Heart left ventricle (tissue), 16 donors: ENCODE data around the gene ADAM22. TPM values are rescaled to one million over a fixed set of nuclear protein-coding genes. Genes with fewer than 3 reads are reported as not detected.
A peak's percentile ranks its signal among the peaks of the same experiment; 100 is the strongest.

Experiments
- ATAC-seq, 4 donors: fragments of 200-7000 bp; cut with Tn5 transposase; one replicate each; pipeline ENCODE4 v1.9.1; 2020 to 2022; ENCODE audit warnings: moderate library complexity in 4 of 4, mild to moderate bottlenecking in 3 of 4, moderate number of reproducible peaks in 1 of 4
- DNase-seq, 5 donors: peaks; one replicate each; pipeline ENCODE4 v3.0.0-alpha.2; 2020
- H3K27ac ChIP-seq, 12 donors: fragments of 200-600 bp; sonication (generic) in 4 of 12; one replicate each; pipeline versions ENCODE4 v1.5.0 to v1.8.0; 2016 to 2022; ENCODE audit warnings: mild to moderate bottlenecking in 2 of 12
- H3K27me3 ChIP-seq, 9 donors: fragments of 200-600 bp; sonication (generic) in 2 of 9; one replicate each; pipeline versions ENCODE4 v1.5.1 to v1.8.0; 2016 to 2022; ENCODE audit warnings: mild to moderate bottlenecking in 3 of 9
- H3K36me3 ChIP-seq, 9 donors: fragments of 200-600 bp; sonication (generic) in 2 of 9; one replicate each; pipeline versions ENCODE4 v1.5.0 to v1.8.0; 2018 to 2022; ENCODE audit warnings: mild to moderate bottlenecking in 2 of 9
- H3K4me1 ChIP-seq, 12 donors: fragments of 200-600 bp; sonication (generic) in 4 of 12; one replicate each; pipeline versions ENCODE4 v1.5.0 to v1.8.0; 2016 to 2022; ENCODE audit warnings: mild to moderate bottlenecking in 3 of 12
- H3K4me3 ChIP-seq, 12 donors: fragments of 200-600 bp; sonication (generic) in 4 of 12; one replicate each; pipeline versions ENCODE4 v1.5.0 to v1.8.0; 2017 to 2022; ENCODE audit warnings: mild to moderate bottlenecking in 9 of 12, moderate library complexity in 4 of 12
- H3K9me3 ChIP-seq, 12 donors: fragments of 200-600 bp; sonication (generic) in 4 of 12; one replicate each; pipeline versions ENCODE4 v1.5.0 to v1.8.0; 2016 to 2022; ENCODE audit warnings: mild to moderate bottlenecking in 1 of 12
- POLR2A ChIP-seq, 2 donors: fragments of 450-650 bp; IDR thresholded peaks; one replicate each; pipeline ENCODE4 v1.6.1; 2017; ENCODE audit warnings: antibody characterized with exemption in 2 of 2, mild to moderate bottlenecking in 2 of 2, moderate library complexity in 2 of 2
- WGBS, 4 donors: extraction: QIAGEN DNeasy Blood & Tissue Kit in 2 of 4; methylation state at CpG; one replicate each; pipeline versions ENCODE4 v1.1.5 to v1.1.7; 2013 to 2018; 5-methylcytosine and 5-hydroxymethylcytosine counted together
- intact Hi-C, 10 donors: fragments of 100-400 bp; cut with DNase I; formaldehyde crosslinking; loops; one replicate each; pipeline versions ENCODE4 v1.11.1 to v1.14.2; 2022
- polyA plus RNA-seq, 2 donors: library from polyadenylated mRNA; stranded (reverse); fragments of 200-250 nt; gene quantifications; one replicate each; pipeline ENCODE4 v1.2.3, GENCODE V29; 2013
- total RNA-seq, 9 donors: library from RNA; depleted of rRNA in 2 of 9; stranded (reverse); fragments of >200 nt in 2 of 9; fragmentation: NEBNext Ultra II Directional in 3 of 9; extraction: Animal tissue kit (Norgen Biotek cat#: 25700) in 3 of 9; gene quantifications; one replicate each; pipeline versions ENCODE4 v1.1.0 to v1.2.4, GENCODE V29; 2016 to 2023
- TF ChIP-seq, protein P1 (sequence below), 12 donors: fragments of 200-600 bp; sonication (generic) in 4 of 12; IDR thresholded peaks; one replicate each; pipeline versions ENCODE4 v1.5.0 to v1.8.0; 2018 to 2022; ENCODE audit warnings: antibody characterized with exemption in 12 of 12, mild to moderate bottlenecking in 5 of 12
- donor health status: ischemic (EF 13 %, LVEDD 7.1; RV severe dilation, severe dysfunction).
- donor health status: healthy with polysubstance abuse.
- donor health status: DM: no; HTN: yes; CAD: no.
- donor health status: DM: no; HTN: no; CAD: no.
- donor health status: ischemic (EF 25% LVEDD 6.9; RV normal size, moderate dysfunction).
- donor health status: ischemic (EF 25% LVEDD 5.7; RV mildly dilated, moderate dysfunction).
- donor health status: healthy.
- donor health status: DM: yes; HTN: yes; CAD: no.
- donor health status: ischemic (EF 35%, LVEDD 5.7; RV mildly dilated, moderate dysfunction).
- donor health status: nonischemic (EF 11% LVEDD 7.7; RV severe dilation, severe dysfunction).
- donor health status: DM: yes; HTN: yes; CAD: no.
- donor health status: PGD.
- donor health status: ischemic (EF 29% LVEDD 5.4; RV normal size, mild dysfunction).
- donor health status: nonischemic (EF 23%, LVEDD 6.1; RV moderate dilation, normal function).

The ADAM22 gene
- total and polyA plus RNA-seq, 11 donors = 0.27 to 3.4 (median 1.1) TPM

DNA sequence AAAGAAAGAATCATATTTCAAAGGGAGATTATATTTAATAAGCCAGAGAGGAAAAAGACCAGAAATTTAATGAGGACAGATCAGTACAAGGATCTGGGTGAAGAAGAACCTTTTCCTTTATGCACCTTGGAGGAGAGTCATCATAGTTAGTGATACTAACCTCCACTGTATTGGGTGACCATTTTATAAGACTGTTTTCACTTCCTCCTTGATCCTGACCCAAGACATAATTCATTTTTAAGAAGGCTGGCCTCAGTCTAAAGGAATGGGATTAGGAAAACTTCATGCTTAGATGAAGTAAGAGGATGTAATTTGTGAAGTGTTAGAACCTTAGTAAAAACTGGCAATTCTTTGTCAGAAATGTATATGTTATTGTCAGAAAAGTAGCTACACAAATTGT, 68.6 kb downstream of the ADAM22 start:
- intact Hi-C loops = no loop called here

DNA sequence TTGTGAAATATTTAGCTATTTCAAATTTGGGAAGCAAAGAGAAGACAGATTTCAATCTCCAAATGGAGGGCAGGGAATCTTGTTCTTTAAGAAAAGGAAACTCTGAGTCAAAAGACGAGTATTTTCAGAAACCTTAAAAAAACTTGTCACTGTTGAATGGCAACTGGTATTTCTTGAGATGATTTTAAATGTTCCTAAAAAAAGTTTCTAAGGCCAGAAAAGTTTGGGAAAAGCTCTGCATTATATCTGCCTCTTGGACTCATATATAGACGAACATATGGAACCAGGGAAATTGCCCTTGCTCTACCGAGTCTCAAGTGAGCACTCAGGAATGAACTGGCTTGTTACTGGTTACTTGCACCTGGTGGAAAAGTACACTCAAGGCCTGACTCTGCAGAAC, 69.5 kb downstream of the ADAM22 start:
- no peak for DNase-seq
- Histone ChIP-seq H3K36me3 (no peaks in the 10 kb centered on the region), H3K9me3 (no peaks in the 10 kb centered on the region), H3K4me1 (peaks cover 0 to 7% (median 0%) of the 10 kb centered on the region in 12 donors), H3K27ac (peak overlapping the region in 1 of 12 donors; percentile 14), H3K27me3 (no peaks in the 10 kb centered on the region), H3K4me3 (no peak overlapping the region)
- 81 to 90% (median 85%) methylated on average over 3 of the region's 3 CpGs for WGBS, 4 donors
- intact Hi-C loops = no loop called here
- TF ChIP-seq, protein P1, sequence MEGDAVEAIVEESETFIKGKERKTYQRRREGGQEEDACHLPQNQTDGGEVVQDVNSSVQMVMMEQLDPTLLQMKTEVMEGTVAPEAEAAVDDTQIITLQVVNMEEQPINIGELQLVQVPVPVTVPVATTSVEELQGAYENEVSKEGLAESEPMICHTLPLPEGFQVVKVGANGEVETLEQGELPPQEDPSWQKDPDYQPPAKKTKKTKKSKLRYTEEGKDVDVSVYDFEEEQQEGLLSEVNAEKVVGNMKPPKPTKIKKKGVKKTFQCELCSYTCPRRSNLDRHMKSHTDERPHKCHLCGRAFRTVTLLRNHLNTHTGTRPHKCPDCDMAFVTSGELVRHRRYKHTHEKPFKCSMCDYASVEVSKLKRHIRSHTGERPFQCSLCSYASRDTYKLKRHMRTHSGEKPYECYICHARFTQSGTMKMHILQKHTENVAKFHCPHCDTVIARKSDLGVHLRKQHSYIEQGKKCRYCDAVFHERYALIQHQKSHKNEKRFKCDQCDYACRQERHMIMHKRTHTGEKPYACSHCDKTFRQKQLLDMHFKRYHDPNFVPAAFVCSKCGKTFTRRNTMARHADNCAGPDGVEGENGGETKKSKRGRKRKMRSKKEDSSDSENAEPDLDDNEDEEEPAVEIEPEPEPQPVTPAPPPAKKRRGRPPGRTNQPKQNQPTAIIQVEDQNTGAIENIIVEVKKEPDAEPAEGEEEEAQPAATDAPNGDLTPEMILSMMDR (IDR thresholded peaks at IDR 0.05) = no peak
- no peak for TF ChIP-seq POLR2A (IDR thresholded peaks at IDR 0.05)
- ATAC-seq = no peak

More for the DNA sequence above, 68.6 kb downstream of the ADAM22 start:
- Histone ChIP-seq H3K27me3 (no peaks in the 10 kb centered on the region), H3K4me1 (peaks cover 0 to 7% (median 0%) of the 10 kb centered on the region in 12 donors), H3K9me3 (no peaks in the 10 kb centered on the region), H3K36me3 (no peaks in the 10 kb centered on the region), H3K27ac (peak overlapping the region in 1 of 12 donors; percentile 9), H3K4me3 (no peak overlapping the region)
- no peak for ATAC-seq
- TF ChIP-seq, protein P1 (IDR thresholded peaks at IDR 0.05) = no peak
- TF ChIP-seq POLR2A (IDR thresholded peaks at IDR 0.05) = no peak
- no peak for DNase-seq

DNA sequence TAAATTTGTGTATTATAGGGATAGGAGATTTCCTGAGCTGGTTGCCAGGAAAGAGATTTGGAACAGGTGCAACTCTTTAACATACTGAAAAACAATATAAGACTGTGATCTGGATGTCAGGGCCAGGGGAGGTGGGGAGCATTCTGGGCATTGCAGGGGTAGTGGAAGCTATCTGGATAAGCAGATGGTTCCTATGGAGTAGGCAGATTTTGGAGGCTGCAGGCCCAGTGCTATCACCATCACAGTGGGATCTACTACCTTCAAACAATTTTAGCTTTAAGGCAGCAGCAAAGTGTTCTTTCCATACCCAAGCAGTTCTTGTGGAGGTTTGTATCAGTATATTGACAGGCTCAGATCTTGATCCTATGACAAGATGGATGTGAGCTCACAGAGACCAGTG, 71.1 kb downstream of the ADAM22 start:
- Histone ChIP-seq H3K36me3 (no peaks in the 10 kb centered on the region), H3K4me1 (peaks cover 0 to 7% (median 0%) of the 10 kb centered on the region in 12 donors), H3K9me3 (no peaks in the 10 kb centered on the region), H3K27ac (no peak overlapping the region), H3K27me3 (no peaks in the 10 kb centered on the region), H3K4me3 (no peak overlapping the region)
- intact Hi-C loops = no loop called here
- no peak for DNase-seq
- no peak for TF ChIP-seq POLR2A (IDR thresholded peaks at IDR 0.05)
- TF ChIP-seq, protein P1 (IDR thresholded peaks at IDR 0.05) = no peak
- no peak for ATAC-seq

DNA sequence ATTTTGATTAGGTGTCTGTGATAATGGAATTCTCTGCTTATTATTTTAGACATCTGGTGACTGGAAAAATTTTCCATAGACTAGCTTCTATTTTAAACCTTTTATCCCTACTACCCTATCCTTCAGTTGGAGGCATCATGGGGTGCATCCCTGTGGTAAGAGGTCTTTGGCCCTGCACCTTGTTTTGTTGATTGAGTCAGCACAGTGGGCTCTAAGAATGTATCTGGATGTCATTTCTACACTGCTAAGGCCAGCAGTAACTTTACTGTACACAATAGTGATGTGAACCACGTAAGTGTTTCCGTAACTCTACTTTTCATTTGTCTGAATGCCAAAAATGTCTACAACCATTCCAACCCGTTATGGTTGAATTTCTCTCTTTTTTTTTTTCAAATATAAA, 75.6 kb downstream of the ADAM22 start:
- H3K9me3 ChIP-seq = no peaks in the 10 kb centered on the region
- no peaks in the 10 kb centered on the region for H3K36me3 ChIP-seq
- no peak for ATAC-seq
- 86 to 91% (median 88%) methylated on average over 3 of the region's 3 CpGs for WGBS, 4 donors
- no peak overlapping the region for H3K4me3 ChIP-seq
- H3K27ac ChIP-seq = no peak overlapping the region
- no peaks in the 10 kb centered on the region for H3K27me3 ChIP-seq
- intact Hi-C loops = loop anchor here in 1 of 10 donors (10.0 kb wide), 1 partner anchor 55 kb away; no protein-coding TSS in a partner anchor
- TF ChIP-seq POLR2A (IDR thresholded peaks at IDR 0.05) = no peak
- TF ChIP-seq, protein P1 (IDR thresholded peaks at IDR 0.05) = no peak
- DNase-seq = no peak
- H3K4me1 ChIP-seq = no peaks in the 10 kb centered on the region
